Measurements from ENCODE around the gene IL1RAPL2.

Gene IL1RAPL2

DNA sequence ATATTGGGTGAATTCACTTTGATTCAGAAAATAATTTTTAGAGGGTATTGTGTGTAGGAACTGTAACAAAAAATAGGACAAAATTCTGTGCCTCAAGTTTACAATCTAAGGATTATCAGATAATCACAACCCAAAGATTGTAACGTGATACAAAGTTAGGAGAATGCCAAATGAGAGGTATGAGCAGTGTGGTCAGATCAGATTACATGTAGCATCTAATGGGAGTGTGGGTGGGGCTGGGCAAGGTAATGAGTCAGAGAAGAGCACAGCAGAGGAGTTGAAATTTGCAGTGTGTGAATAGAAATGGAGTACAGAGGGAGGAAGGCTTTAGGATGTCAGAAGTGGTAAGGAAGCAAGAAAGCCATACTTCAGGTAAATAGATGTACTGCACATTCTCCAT, 757.9 kb downstream of the IL1RAPL2 start:
- H3K36me3 ChIP-seq (ENCODE audit: insufficient read depth, low read length) = no peaks in the 10 kb centered on the region
- H3K9ac ChIP-seq (ENCODE audit: low read length) = no peak overlapping the region
- H3K27ac ChIP-seq (ENCODE audit: low read depth, low read length) = no peak overlapping the region
- no peaks in the 10 kb centered on the region for H3K9me3 ChIP-seq (ENCODE audit: low read length)
- no peak overlapping the region for H3K4me3 ChIP-seq (ENCODE audit: low read depth in 1 of 2, low read length in 2 of 2)
- no peaks in the 10 kb centered on the region for H3K27me3 ChIP-seq (ENCODE audit: control insufficient read depth in 1 of 2, insufficient read depth in 2 of 2, low read length in 2 of 2)
- no peaks in the 10 kb centered on the region for H3K4me1 ChIP-seq (ENCODE audit: insufficient read depth, low read length)

GRCh38 chrX:105328773-105329172, 762.8 kb downstream of the IL1RAPL2 start:
- no peaks in the 10 kb centered on the region for H3K27me3 ChIP-seq (ENCODE audit: control insufficient read depth in 1 of 2, insufficient read depth in 2 of 2, low read length in 2 of 2)
- H3K36me3 ChIP-seq (ENCODE audit: insufficient read depth, low read length) = no peaks in the 10 kb centered on the region
- no peaks in the 10 kb centered on the region for H3K4me1 ChIP-seq (ENCODE audit: insufficient read depth, low read length)
- no peak overlapping the region for H3K4me3 ChIP-seq (ENCODE audit: low read depth in 1 of 2, low read length in 2 of 2)
- H3K9ac ChIP-seq (ENCODE audit: low read length) = no peak overlapping the region
- H3K9me3 ChIP-seq (ENCODE audit: low read length) = no peaks in the 10 kb centered on the region
- H3K27ac ChIP-seq (ENCODE audit: low read depth, low read length) = no peak overlapping the region

GRCh38 chrX:105331244-105331643, 765.2 kb downstream of the IL1RAPL2 start:
- Histone ChIP-seq H3K4me3 (ENCODE audit: low read depth in 1 of 2, low read length in 2 of 2) (no peak overlapping the region), H3K27ac (ENCODE audit: low read depth, low read length) (no peak overlapping the region), H3K9ac (ENCODE audit: low read length) (no peak overlapping the region), H3K4me1 (ENCODE audit: insufficient read depth, low read length) (no peaks in the 10 kb centered on the region), H3K27me3 (ENCODE audit: control insufficient read depth in 1 of 2, insufficient read depth in 2 of 2, low read length in 2 of 2) (no peaks in the 10 kb centered on the region), H3K9me3 (ENCODE audit: low read length) (no peaks in the 10 kb centered on the region), H3K36me3 (ENCODE audit: insufficient read depth, low read length) (no peaks in the 10 kb centered on the region)

DNA sequence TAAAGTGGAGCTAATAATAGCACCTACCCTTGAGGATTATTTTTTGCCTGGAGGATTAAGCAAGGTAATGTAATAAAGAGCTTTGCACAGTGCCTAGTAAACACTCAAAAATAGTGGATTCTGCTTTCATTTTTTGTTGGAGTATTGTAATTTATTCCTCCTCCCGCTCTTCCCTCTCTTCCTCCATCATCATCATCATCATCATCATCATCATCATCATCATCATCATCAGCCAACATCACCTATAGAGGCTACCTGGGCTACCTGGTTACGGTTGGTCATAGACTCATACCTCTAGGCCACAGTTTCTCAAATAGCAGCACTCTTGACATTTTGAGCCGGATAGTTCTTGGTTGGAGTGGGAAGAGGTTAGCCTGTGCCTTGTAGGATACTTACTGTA, 781.4 kb downstream of the IL1RAPL2 start:
- H3K4me1 ChIP-seq (ENCODE audit: insufficient read depth, low read length) = no peaks in the 10 kb centered on the region

GRCh38 chrX:105349476-105349875, 783.5 kb downstream of the IL1RAPL2 start:
- H3K9ac ChIP-seq (ENCODE audit: low read length) = no peak overlapping the region
- H3K27me3 ChIP-seq (ENCODE audit: control insufficient read depth in 1 of 2, insufficient read depth in 2 of 2, low read length in 2 of 2) = no peaks in the 10 kb centered on the region
- no peaks in the 10 kb centered on the region for H3K9me3 ChIP-seq (ENCODE audit: low read length)
- H3K27ac ChIP-seq (ENCODE audit: low read depth, low read length) = no peak overlapping the region
- H3K4me3 ChIP-seq (ENCODE audit: low read depth in 1 of 2, low read length in 2 of 2) = no peak overlapping the region
- H3K36me3 ChIP-seq (ENCODE audit: insufficient read depth, low read length) = no peaks in the 10 kb centered on the region
- no peaks in the 10 kb centered on the region for H3K4me1 ChIP-seq (ENCODE audit: insufficient read depth, low read length)

More for the DNA sequence above, 781.4 kb downstream of the IL1RAPL2 start:
- Histone ChIP-seq H3K4me3 (ENCODE audit: low read depth in 1 of 2, low read length in 2 of 2) (no peak overlapping the region), H3K9ac (ENCODE audit: low read length) (no peak overlapping the region), H3K27ac (ENCODE audit: low read depth, low read length) (no peak overlapping the region), H3K27me3 (ENCODE audit: control insufficient read depth in 1 of 2, insufficient read depth in 2 of 2, low read length in 2 of 2) (no peaks in the 10 kb centered on the region), H3K36me3 (ENCODE audit: insufficient read depth, low read length) (no peaks in the 10 kb centered on the region), H3K9me3 (ENCODE audit: low read length) (no peaks in the 10 kb centered on the region)

GRCh38 chrX:105375816-105376215, 809.8 kb downstream of the IL1RAPL2 start:
- no peaks in the 10 kb centered on the region for H3K36me3 ChIP-seq (ENCODE audit: insufficient read depth, low read length)
- no peak overlapping the region for H3K27ac ChIP-seq (ENCODE audit: low read depth, low read length)
- no peaks in the 10 kb centered on the region for H3K4me1 ChIP-seq (ENCODE audit: insufficient read depth, low read length)
- H3K4me3 ChIP-seq (ENCODE audit: low read depth in 1 of 2, low read length in 2 of 2) = no peak overlapping the region
- no peaks in the 10 kb centered on the region for H3K27me3 ChIP-seq (ENCODE audit: control insufficient read depth in 1 of 2, insufficient read depth in 2 of 2, low read length in 2 of 2)
- no peak overlapping the region for H3K9ac ChIP-seq (ENCODE audit: low read length)
- H3K9me3 ChIP-seq (ENCODE audit: low read length) = no peaks in the 10 kb centered on the region

DNA sequence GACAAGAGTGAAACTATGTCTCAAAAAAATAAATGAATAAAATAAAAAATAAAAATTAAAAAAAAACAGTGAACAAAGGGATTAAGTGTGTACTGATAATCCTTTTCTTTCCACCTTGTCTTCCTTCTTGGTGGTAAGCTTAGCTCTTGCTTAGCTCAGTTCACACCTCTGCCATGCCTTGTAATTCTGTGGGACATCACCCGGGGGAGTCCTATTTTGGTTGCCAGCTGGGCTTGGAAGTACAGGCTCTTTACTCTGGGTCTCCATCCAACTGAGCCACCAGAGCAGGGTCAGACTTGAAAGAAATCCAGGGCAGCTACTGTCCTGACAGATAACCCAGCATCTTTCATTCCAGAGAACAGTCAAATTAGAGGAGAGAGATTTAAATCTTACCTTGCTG, 858.7 kb downstream of the IL1RAPL2 start:
- Histone ChIP-seq H3K9me3 (ENCODE audit: low read length) (no peaks in the 10 kb centered on the region), H3K27ac (ENCODE audit: low read depth, low read length) (no peak overlapping the region), H3K9ac (ENCODE audit: low read length) (no peak overlapping the region), H3K36me3 (ENCODE audit: insufficient read depth, low read length) (no peaks in the 10 kb centered on the region), H3K4me3 (ENCODE audit: low read depth in 1 of 2, low read length in 2 of 2) (no peak overlapping the region), H3K4me1 (ENCODE audit: insufficient read depth, low read length) (no peaks in the 10 kb centered on the region), H3K27me3 (ENCODE audit: control insufficient read depth in 1 of 2, insufficient read depth in 2 of 2, low read length in 2 of 2) (no peaks in the 10 kb centered on the region)

- no peak overlapping the region for H3K9ac ChIP-seq (ENCODE audit: low read length)
- H3K4me1 ChIP-seq (ENCODE audit: insufficient read depth, low read length) = no peaks in the 10 kb centered on the region
- H3K27ac ChIP-seq (ENCODE audit: low read depth, low read length) = no peak overlapping the region
- H3K27me3 ChIP-seq (ENCODE audit: control insufficient read depth in 1 of 2, insufficient read depth in 2 of 2, low read length in 2 of 2) = peaks cover 0 to 8% of the 10 kb centered on the region in 2 donors
- no peak overlapping the region for H3K4me3 ChIP-seq (ENCODE audit: low read depth in 1 of 2, low read length in 2 of 2)
- H3K9me3 ChIP-seq (ENCODE audit: low read length) = no peaks in the 10 kb centered on the region
- no peaks in the 10 kb centered on the region for H3K36me3 ChIP-seq (ENCODE audit: insufficient read depth, low read length)
Measured at GRCh38 chrX:105451401-105451800, 885.4 kb downstream of the IL1RAPL2 start.

DNA sequence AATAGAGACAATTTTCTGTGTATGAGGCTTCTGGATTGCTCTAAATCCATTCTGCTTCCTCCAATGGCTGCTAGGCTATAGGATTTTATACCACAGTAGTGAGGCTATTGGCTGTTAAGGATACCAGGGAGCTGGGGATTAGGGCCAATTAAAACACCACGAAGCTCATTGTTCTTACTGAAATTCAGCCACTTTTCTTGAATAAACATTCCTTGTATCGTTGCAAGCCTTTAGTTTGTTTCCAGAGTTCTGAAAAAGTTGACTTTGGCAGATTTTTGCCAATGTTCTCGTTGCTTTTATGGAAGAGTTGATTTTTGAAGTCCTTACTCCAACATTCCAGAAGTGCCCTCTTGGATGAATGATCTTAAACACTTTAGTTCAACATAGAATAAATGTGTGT, 892.8 kb downstream of the IL1RAPL2 start:
- no peaks in the 10 kb centered on the region for H3K9me3 ChIP-seq (ENCODE audit: low read length)
- no peak overlapping the region for H3K9ac ChIP-seq (ENCODE audit: low read length)
- no peaks in the 10 kb centered on the region for H3K36me3 ChIP-seq (ENCODE audit: insufficient read depth, low read length)
- H3K4me1 ChIP-seq (ENCODE audit: insufficient read depth, low read length) = no peaks in the 10 kb centered on the region
- H3K27me3 ChIP-seq (ENCODE audit: control insufficient read depth in 1 of 2, insufficient read depth in 2 of 2, low read length in 2 of 2) = no peaks in the 10 kb centered on the region
- H3K4me3 ChIP-seq (ENCODE audit: low read depth in 1 of 2, low read length in 2 of 2) = no peak overlapping the region
- H3K27ac ChIP-seq (ENCODE audit: low read depth, low read length) = no peak overlapping the region

DNA sequence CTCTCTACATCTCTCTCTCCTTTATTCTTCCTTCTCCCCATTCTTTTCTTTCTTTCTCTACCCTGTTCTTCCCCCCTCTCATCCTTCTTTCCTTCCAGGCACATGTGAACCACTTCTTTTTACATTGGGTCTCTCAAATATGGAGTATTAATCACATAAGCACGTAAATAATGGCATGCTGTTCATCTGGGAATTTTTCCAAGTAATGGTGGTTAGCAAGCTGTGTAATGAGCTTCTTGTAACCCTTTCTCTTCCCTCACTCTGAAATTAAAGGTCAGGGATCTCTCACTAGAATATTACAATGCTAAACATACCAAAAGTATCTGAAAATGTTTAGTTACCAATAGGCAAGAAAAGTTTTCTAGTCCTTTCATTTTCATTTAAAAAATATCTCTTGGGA, 894.4 kb downstream of the IL1RAPL2 start:
- H3K27ac ChIP-seq (ENCODE audit: low read depth, low read length) = no peak overlapping the region
- H3K9me3 ChIP-seq (ENCODE audit: low read length) = no peaks in the 10 kb centered on the region
- H3K4me1 ChIP-seq (ENCODE audit: insufficient read depth, low read length) = no peaks in the 10 kb centered on the region
- H3K27me3 ChIP-seq (ENCODE audit: control insufficient read depth in 1 of 2, insufficient read depth in 2 of 2, low read length in 2 of 2) = no peaks in the 10 kb centered on the region
- H3K36me3 ChIP-seq (ENCODE audit: insufficient read depth, low read length) = no peaks in the 10 kb centered on the region
- H3K4me3 ChIP-seq (ENCODE audit: low read depth in 1 of 2, low read length in 2 of 2) = no peak overlapping the region
- no peak overlapping the region for H3K9ac ChIP-seq (ENCODE audit: low read length)

DNA sequence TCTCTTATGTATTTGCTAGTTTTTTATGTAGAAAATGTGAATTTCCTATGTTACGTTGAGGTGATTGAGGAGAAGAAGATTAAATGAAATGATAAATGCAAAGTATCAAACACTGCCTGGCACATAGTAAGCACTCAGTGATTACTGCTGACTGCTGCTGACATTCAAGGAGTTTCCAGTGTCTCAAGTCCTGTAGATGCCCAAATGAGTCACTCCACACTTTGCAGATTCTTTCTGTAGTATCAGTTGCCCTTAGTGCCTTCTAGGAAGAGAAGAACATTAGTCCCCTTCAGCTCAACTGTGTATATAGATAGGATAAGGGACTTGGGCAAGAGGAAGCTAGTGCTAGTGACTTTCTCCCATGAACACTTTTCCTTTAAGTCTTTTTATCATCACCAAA, 895.0 kb downstream of the IL1RAPL2 start:
- Histone ChIP-seq H3K36me3 (ENCODE audit: insufficient read depth, low read length) (no peaks in the 10 kb centered on the region), H3K4me3 (ENCODE audit: low read depth in 1 of 2, low read length in 2 of 2) (no peak overlapping the region), H3K27ac (ENCODE audit: low read depth, low read length) (no peak overlapping the region)

DNA sequence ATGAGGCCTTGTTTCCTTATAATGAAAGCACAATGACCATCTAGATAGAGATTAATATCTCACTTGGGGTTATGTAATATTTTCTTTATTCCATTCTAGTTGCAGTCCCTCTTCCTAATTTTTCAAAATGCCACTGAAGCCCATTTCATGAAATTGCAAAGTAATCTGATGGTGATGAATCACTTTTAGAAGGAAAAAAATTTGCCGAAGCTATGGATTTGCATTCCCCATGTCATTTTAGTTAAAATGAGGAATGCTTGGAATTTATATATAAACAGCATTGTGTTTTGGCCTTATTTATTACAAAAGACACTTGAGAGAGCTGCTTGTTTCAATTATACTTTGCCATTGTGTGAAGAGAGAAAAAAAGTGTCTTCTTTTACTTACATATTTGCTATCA, 896.2 kb downstream of the IL1RAPL2 start:
- Histone ChIP-seq H3K4me3 (ENCODE audit: low read depth in 1 of 2, low read length in 2 of 2) (no peak overlapping the region), H3K27ac (ENCODE audit: low read depth, low read length) (no peak overlapping the region), H3K36me3 (ENCODE audit: insufficient read depth, low read length) (no peaks in the 10 kb centered on the region), H3K9ac (ENCODE audit: low read length) (no peak overlapping the region), H3K4me1 (ENCODE audit: insufficient read depth, low read length) (no peaks in the 10 kb centered on the region), H3K9me3 (ENCODE audit: low read length) (no peaks in the 10 kb centered on the region), H3K27me3 (ENCODE audit: control insufficient read depth in 1 of 2, insufficient read depth in 2 of 2, low read length in 2 of 2) (no peaks in the 10 kb centered on the region)

More for the DNA sequence above, 895.0 kb downstream of the IL1RAPL2 start:
- Histone ChIP-seq H3K4me1 (ENCODE audit: insufficient read depth, low read length) (no peaks in the 10 kb centered on the region), H3K9ac (ENCODE audit: low read length) (no peak overlapping the region), H3K27me3 (ENCODE audit: control insufficient read depth in 1 of 2, insufficient read depth in 2 of 2, low read length in 2 of 2) (no peaks in the 10 kb centered on the region), H3K9me3 (ENCODE audit: low read length) (no peaks in the 10 kb centered on the region)
